Measurements from ENCODE around the gene ZNF507. TPM values are rescaled to one million over a fixed set of nuclear protein-coding genes. Genes with fewer than 3 reads are reported as not detected.

The ZNF507 gene
- polyA plus RNA-seq, 3 donors: 0.08 to 0.39 (median 0.10) TPM

GRCh38 chr19:32403291-32403995 is 58.0 kb downstream of the ZNF507 start:
- Mint-ChIP-seq H3K27ac (peak overlapping the region in 1 of 7 donors; percentile 19), H3K4me3 (peak overlapping the region in 1 of 2 donors; percentile 62), H3K4me1 (peaks cover 30% of the 10 kb centered on the region), H3K27me3 (ENCODE audit: low read depth in 3 of 3) (peaks cover 33 to 38% (median 35%) of the 10 kb centered on the region in 3 donors), H3K9me3 (peaks cover 0 to 9% (median 0%) of the 10 kb centered on the region in 7 donors), H3K36me3 (peaks cover 2 to 9% of the 10 kb centered on the region in 2 donors)
- no peak overlapping the region for H2AFZ ChIP-seq (ENCODE audit: insufficient read depth, low read depth, low read length, poor library complexity, severe bottlenecking)
- H3K4me1 ChIP-seq (ENCODE audit: control insufficient read depth in 1 of 2, insufficient read depth in 2 of 2, low read length in 2 of 2): peaks cover 26 to 33% of the 10 kb centered on the region in 2 donors
- no peaks in the 10 kb centered on the region for H3K36me3 ChIP-seq (replicated peaks in 1 of 2; ENCODE audit: control insufficient read depth in 1 of 2, insufficient read depth in 2 of 2, low read length in 2 of 2)
- H3K9ac ChIP-seq (ENCODE audit: insufficient read depth, low read length, poor library complexity, severe bottlenecking): no peak overlapping the region
- H3K4me3 ChIP-seq (replicated peaks in 1 of 3; ENCODE audit: low read depth in 2 of 3, low read length in 3 of 3): no peak overlapping the region
- H3K9me3 ChIP-seq (replicated peaks in 1 of 2; ENCODE audit: control insufficient read depth in 1 of 2, insufficient read depth in 1 of 2, low read length in 2 of 2): no peaks in the 10 kb centered on the region
- 94% methylated on average over 3 of the region's 5 CpGs for WGBS (ENCODE audit: insufficient coverage)
- H3K27me3 ChIP-seq (ENCODE audit: control insufficient read depth in 2 of 2, insufficient read depth in 2 of 2, low read length in 2 of 2): peaks cover 8 to 18% of the 10 kb centered on the region in 2 donors
- H3K79me2 ChIP-seq (ENCODE audit: insufficient read depth, low read length): peaks cover 5% of the 10 kb centered on the region
- H3K27ac ChIP-seq (ENCODE audit: low read depth in 1 of 2, low read length in 2 of 2): no peak overlapping the region
- H3K4me2 ChIP-seq (replicated peaks; ENCODE audit: extremely low read depth, low read length, poor library complexity, severe bottlenecking): peak overlapping the region; percentile 82
- intact Hi-C loops (cut with micrococcal nuclease): loop anchor here (10.0 kb wide), 2 partner anchors 181 to 271 kb away; partner anchors contain the start of genes ANKRD27 (in 2 of the 2), RGS9BP (in 2 of the 2) and PDCD5 (in 1 of the 2)
- TF ChIP-seq CTCF (IDR thresholded peaks at IDR 0.05): no peak
- no peak for DNase-seq
- H4K20me1 ChIP-seq (ENCODE audit: insufficient read depth, low read length): no peaks in the 10 kb centered on the region

DNA sequence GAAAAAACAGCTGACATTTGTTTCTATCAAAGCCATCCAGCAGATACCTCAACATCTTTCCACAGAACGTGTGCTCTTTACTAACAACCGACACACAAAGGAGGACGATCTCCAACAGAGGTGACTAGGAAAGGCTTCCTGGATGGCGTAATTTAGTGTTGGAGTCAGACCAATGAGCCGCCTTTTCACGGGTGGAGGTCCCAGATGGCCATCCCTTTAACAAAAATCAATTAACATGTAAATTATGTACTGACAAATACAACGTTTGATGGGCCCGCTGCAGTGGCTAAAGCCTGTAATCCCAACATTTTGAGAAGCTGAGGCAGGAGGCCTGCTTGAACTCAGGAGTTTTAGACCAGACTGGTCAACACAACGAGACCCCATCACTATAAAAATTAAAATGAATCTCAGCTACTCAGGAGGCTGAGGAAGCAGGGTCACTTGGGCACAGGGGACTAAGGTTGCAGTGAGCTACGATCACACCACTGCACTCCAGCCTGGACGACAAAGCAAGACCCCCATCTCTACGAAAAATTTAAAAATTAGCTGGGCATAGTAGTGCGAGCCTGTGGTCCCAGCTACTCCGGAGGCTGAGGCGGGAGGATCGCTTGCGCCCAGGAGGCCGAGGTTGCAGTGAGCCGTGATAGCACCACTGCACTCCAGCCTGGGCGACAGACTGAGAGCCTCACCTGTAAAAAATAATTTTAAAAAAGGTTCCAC is 59.0 kb downstream of the ZNF507 start:
- TF ChIP-seq CTCF (IDR thresholded peaks at IDR 0.05): no peak
- Histone ChIP-seq H3K27ac (ENCODE audit: low read depth in 1 of 2, low read length in 2 of 2) (peak overlapping the region; percentile 85 to 90), H2AFZ (ENCODE audit: insufficient read depth, low read depth, low read length, poor library complexity, severe bottlenecking) (peak overlapping the region; percentile 84), H3K27me3 (ENCODE audit: control insufficient read depth in 2 of 2, insufficient read depth in 2 of 2, low read length in 2 of 2) (peaks cover 8 to 18% of the 10 kb centered on the region in 2 donors), H3K4me3 (replicated peaks in 1 of 3; ENCODE audit: low read depth in 2 of 3, low read length in 3 of 3) (peak overlapping the region; percentile 59 to 77 (median 70)), H3K4me2 (replicated peaks; ENCODE audit: extremely low read depth, low read length, poor library complexity, severe bottlenecking) (peak overlapping the region; percentile 82), H3K4me1 (ENCODE audit: control insufficient read depth in 1 of 2, insufficient read depth in 2 of 2, low read length in 2 of 2) (peaks cover 26 to 33% of the 10 kb centered on the region in 2 donors), H3K9ac (ENCODE audit: insufficient read depth, low read length, poor library complexity, severe bottlenecking) (peak overlapping the region; percentile 86), H3K9me3 (replicated peaks in 1 of 2; ENCODE audit: control insufficient read depth in 1 of 2, insufficient read depth in 1 of 2, low read length in 2 of 2) (no peaks in the 10 kb centered on the region), H4K20me1 (ENCODE audit: insufficient read depth, low read length) (no peaks in the 10 kb centered on the region), H3K36me3 (replicated peaks in 1 of 2; ENCODE audit: control insufficient read depth in 1 of 2, insufficient read depth in 2 of 2, low read length in 2 of 2) (peaks cover 2 to 7% of the 10 kb centered on the region in 2 donors), H3K79me2 (ENCODE audit: insufficient read depth, low read length) (peaks cover 5% of the 10 kb centered on the region)
- DNase-seq: peak in 2 of 3 donors; percentile 6 to 8
- Mint-ChIP-seq H3K27me3 (ENCODE audit: low read depth in 3 of 3) (peaks cover 30 to 38% (median 35%) of the 10 kb centered on the region in 3 donors), H3K4me3 (peak overlapping the region; percentile 80 to 88), H3K27ac (peak overlapping the region in 6 of 7 donors; percentile 61 to 92 (median 86)), H3K4me1 (peaks cover 30% of the 10 kb centered on the region), H3K36me3 (peaks cover 11 to 18% of the 10 kb centered on the region in 2 donors), H3K9me3 (peaks cover 0 to 6% (median 0%) of the 10 kb centered on the region in 7 donors)
- 89% methylated on average over 10 of the region's 20 CpGs for WGBS (ENCODE audit: insufficient coverage)
- intact Hi-C loops (cut with micrococcal nuclease): loop anchor here (10.0 kb wide), 2 partner anchors 180 to 270 kb away; partner anchors contain the start of genes ANKRD27 (in 2 of the 2), RGS9BP (in 2 of the 2) and PDCD5 (in 1 of the 2)
